Measurements from ENCODE around the gene PPP2R5C.

DNA sequence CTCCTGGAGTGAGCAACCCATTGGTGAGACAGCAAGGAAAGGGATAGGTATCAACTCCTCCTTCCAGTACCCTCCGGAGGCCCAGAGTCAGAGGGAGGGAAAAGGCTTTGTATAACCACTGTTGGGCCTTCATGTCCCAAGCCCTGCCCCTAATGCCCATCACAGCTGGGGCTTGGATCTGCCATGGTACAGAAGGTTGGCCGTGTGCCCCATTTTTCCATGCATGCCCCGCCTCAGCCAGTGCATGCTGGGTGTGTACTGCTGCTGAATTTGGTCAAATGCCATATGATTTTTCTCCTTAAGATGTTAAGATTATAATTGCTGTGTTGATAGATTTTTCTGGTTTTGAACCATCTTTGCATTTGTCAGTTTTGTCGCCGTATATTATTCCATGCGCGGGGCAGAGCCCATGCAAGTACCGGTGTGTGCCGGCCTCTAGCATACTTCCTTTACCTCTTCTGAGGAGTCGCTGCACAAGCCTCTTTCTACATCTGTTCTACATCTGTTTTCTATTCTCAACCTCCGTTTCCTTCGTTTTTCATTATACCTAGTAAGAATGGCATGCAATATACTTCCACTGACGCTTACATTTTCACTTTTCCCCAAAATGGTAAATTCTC, 26.6 kb downstream of the PPP2R5C start:
- TF ChIP-seq, protein P1, sequence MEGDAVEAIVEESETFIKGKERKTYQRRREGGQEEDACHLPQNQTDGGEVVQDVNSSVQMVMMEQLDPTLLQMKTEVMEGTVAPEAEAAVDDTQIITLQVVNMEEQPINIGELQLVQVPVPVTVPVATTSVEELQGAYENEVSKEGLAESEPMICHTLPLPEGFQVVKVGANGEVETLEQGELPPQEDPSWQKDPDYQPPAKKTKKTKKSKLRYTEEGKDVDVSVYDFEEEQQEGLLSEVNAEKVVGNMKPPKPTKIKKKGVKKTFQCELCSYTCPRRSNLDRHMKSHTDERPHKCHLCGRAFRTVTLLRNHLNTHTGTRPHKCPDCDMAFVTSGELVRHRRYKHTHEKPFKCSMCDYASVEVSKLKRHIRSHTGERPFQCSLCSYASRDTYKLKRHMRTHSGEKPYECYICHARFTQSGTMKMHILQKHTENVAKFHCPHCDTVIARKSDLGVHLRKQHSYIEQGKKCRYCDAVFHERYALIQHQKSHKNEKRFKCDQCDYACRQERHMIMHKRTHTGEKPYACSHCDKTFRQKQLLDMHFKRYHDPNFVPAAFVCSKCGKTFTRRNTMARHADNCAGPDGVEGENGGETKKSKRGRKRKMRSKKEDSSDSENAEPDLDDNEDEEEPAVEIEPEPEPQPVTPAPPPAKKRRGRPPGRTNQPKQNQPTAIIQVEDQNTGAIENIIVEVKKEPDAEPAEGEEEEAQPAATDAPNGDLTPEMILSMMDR (IDR thresholded peaks at IDR 0.05; ENCODE audit: low read depth, low read length, poor library complexity, severe bottlenecking) = no peak
- TF ChIP-seq EZH2phosphoT487 (IDR thresholded peaks at IDR 0.05; ENCODE audit: borderline replicate concordance, low read length) = no peak

All from DOHH2 (cell line).